ENCODE results near the gene TBC1D23. TPM values are rescaled to one million over a fixed set of nuclear protein-coding genes. Genes with fewer than 3 reads are reported as not detected.

Gene TBC1D23
- total and polyA plus RNA-seq, 2 experiments from 2014 or later, result 22.4 to 34.4 TPM

GRCh38 chr3:100366424-100366823 is 105.6 kb downstream of the TBC1D23 start:
- no peak for DNase-seq (ENCODE audit: low spot score)
- Mint-ChIP-seq H3K4me1 (0 out of 3 replicates have a peak, but pooled peaks cover 3% of the 10 kb centered on the region), H3K27me3 (ENCODE audit: insufficient read depth, low read depth, poor library complexity) (no peaks in the 10 kb centered on the region), H3K36me3 (ENCODE audit: low read depth) (peaks cover 66% of the 10 kb centered on the region), H3K9me3 (peaks cover 3% of the 10 kb centered on the region; the same call in 2 of the 3 replicates), H3K4me3 (no peak overlapping the region), H3K27ac (no peak overlapping the region)
- no peak overlapping the region for H3K4me2 ChIP-seq
- no peaks in the 10 kb centered on the region for H3K9me2 ChIP-seq (ENCODE audit: insufficient read depth)
- TF ChIP-seq ZNF114 (CRISPR knock-in tag; IDR thresholded peaks at IDR 0.05) (no peak), ETS1 (IDR thresholded peaks at IDR 0.05) (no peak), CTCF (conservative IDR thresholded peaks at IDR 0.05; ENCODE audit: low read depth in 2 of 2) (no peak), CREB1 (CRISPR knock-in tag; IDR thresholded peaks at IDR 0.05; ENCODE audit: low read depth) (no peak), POLR2AphosphoS5 (IDR thresholded peaks at IDR 0.05; ENCODE audit: low read depth) (no peak), STAT1 (IDR thresholded peaks at IDR 0.05; ENCODE audit: unreplicated experiment) (no peak), EZH2phosphoT487 (IDR thresholded peaks at IDR 0.05; ENCODE audit: unreplicated experiment) (no peak), ZNF462 (CRISPR knock-in tag; IDR thresholded peaks at IDR 0.05) (no peak), NANOG (IDR thresholded peaks at IDR 0.05; ENCODE audit: borderline replicate concordance) (no peak), EZH2 (IDR thresholded peaks at IDR 0.05; ENCODE audit: low read depth, unreplicated experiment) (no peak), JUNB (IDR thresholded peaks at IDR 0.05; ENCODE audit: unreplicated experiment) (no peak), REST (IDR thresholded peaks at IDR 0.05; ENCODE audit: unreplicated experiment) (no peak), ZNF331 (CRISPR knock-in tag; IDR thresholded peaks at IDR 0.05; ENCODE audit: low read depth) (no peak)
- H4K20me1 ChIP-seq (replicated peaks; ENCODE audit: insufficient read depth), result no peaks in the 10 kb centered on the region
- no peaks in the 10 kb centered on the region for H3K27me3 ChIP-seq (ENCODE audit: insufficient read depth)
- H3K4me3 ChIP-seq, result no peak overlapping the region
- peaks cover 8% of the 10 kb centered on the region; the same call in 1 of the 2 replicates for H3K4me1 ChIP-seq (ENCODE audit: insufficient read depth)
- ATAC-seq, result no peak
- no peak overlapping the region for H2AFZ ChIP-seq
- no peaks in the 10 kb centered on the region for H3F3A ChIP-seq (replicated peaks; ENCODE audit: low read depth)
- peaks cover 28% of the 10 kb centered on the region; the same call in 1 of the 2 replicates for H3K36me3 ChIP-seq (ENCODE audit: insufficient read depth)
- no peak overlapping the region for H3K27ac ChIP-seq (ENCODE audit: low read depth)
- H3K79me2 ChIP-seq (replicated peaks; ENCODE audit: insufficient read depth), result no peaks in the 10 kb centered on the region

Data from GM23338 (cell line).